ENCODE data around the gene CACNA2D2.

DNA sequence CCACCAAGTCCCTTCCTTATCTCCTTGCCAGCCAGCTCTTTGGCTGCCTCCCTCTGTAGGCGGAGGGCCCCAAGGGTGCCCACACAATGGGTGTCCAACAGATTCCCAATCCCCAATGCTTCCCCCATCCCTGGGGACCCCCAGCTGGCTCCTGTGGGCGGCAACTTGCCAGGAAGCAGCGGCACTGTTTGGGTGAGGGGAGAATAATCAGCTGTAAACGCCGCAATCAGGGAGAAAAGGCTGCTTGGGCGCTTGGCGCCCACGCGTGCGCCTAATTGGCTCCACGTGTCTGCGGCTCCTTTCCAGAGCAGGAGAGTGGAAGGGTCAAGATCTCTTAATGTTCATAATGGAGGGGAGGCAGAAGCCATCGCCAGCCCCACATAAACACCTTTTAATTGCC is 76.2 kb downstream of the CACNA2D2 start:
- TF ChIP-seq, protein P1, sequence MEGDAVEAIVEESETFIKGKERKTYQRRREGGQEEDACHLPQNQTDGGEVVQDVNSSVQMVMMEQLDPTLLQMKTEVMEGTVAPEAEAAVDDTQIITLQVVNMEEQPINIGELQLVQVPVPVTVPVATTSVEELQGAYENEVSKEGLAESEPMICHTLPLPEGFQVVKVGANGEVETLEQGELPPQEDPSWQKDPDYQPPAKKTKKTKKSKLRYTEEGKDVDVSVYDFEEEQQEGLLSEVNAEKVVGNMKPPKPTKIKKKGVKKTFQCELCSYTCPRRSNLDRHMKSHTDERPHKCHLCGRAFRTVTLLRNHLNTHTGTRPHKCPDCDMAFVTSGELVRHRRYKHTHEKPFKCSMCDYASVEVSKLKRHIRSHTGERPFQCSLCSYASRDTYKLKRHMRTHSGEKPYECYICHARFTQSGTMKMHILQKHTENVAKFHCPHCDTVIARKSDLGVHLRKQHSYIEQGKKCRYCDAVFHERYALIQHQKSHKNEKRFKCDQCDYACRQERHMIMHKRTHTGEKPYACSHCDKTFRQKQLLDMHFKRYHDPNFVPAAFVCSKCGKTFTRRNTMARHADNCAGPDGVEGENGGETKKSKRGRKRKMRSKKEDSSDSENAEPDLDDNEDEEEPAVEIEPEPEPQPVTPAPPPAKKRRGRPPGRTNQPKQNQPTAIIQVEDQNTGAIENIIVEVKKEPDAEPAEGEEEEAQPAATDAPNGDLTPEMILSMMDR (IDR thresholded peaks at IDR 0.05) = no peak
- no peak for TF ChIP-seq POLR2A (IDR thresholded peaks at IDR 0.05)

Data from lower leg skin (tissue), 3 donors.